ENCODE measurements around the gene NEK2. TPM values are rescaled to one million over a fixed set of nuclear protein-coding genes. Genes with fewer than 3 reads are reported as not detected.

The NEK2 gene
- total and polyA plus RNA-seq, 2 donors (not counting 1 experiment from before 2014, with no cell fraction given): 0.09 TPM; not detected in 1

GRCh38 chr1:211697356-211697755 is 21.9 kb upstream of the NEK2 start:
- peaks cover 0 to 5% (median 0%) of the 10 kb centered on the region in 4 experiments for H3K27me3 ChIP-seq (replicated peaks in 1 of 4; ENCODE audit: control extremely low read depth in 1 of 4, control insufficient read depth in 3 of 4, insufficient read depth in 4 of 4, low read length in 3 of 4)
- POLR2A ChIA-PET: interaction anchor here (1.0 to 1.7 kb wide), 3 partner anchors 12 to 22 kb away, joined by 3 to 5 read pairs (median 4); partner anchors contain the start of gene NEK2
- Mint-ChIP-seq H3K9me3 (ENCODE audit: insufficient read depth) (peaks cover 4% of the 10 kb centered on the region), H3K27me3 (peaks cover 5% of the 10 kb centered on the region), H3K27ac (peak overlapping the region; percentile 75), H3K4me3 (peak overlapping the region; percentile 68), H3K4me1 (peaks cover 53% of the 10 kb centered on the region)
- no peak overlapping the region for H2AFZ ChIP-seq (ENCODE audit: insufficient read depth, low read depth, low read length, poor library complexity, severe bottlenecking)
- peak overlapping the region; percentile 9 to 31 for H3K27ac ChIP-seq (ENCODE audit: low read length in 2 of 2)
- intact Hi-C loops (cut with micrococcal nuclease): loop anchor here (1.0 to 5.0 kb wide), 4 partner anchors 17 to 590 kb away; partner anchors contain the start of genes DTL, INTS7, LPGAT1 and PPP2R5A
- peak overlapping the region in 1 of 5 experiments; percentile 24 for H3K4me3 ChIP-seq (ENCODE audit: control extremely low read depth in 1 of 5, extremely low read depth in 1 of 5, insufficient read depth in 1 of 5, low read depth in 2 of 5, low read length in 4 of 5)
- peak overlapping the region; percentile 26 for H3K9ac ChIP-seq (ENCODE audit: low read length)
- ATAC-seq (ENCODE audit: low read depth) (peak; percentile 93), DNase-seq (peak; percentile 82)
- TF ChIP-seq CTCF (IDR thresholded peaks at IDR 0.05) (no peak), EZH2 (IDR thresholded peaks at IDR 0.05; ENCODE audit: borderline replicate concordance, insufficient read depth, low read depth, low read length, poor library complexity, severe bottlenecking) (no peak)
- peaks cover 0 to 19% (median 5%) of the 10 kb centered on the region in 3 donors for H3K9me3 ChIP-seq (ENCODE audit: control extremely low read depth in 1 of 3, control insufficient read depth in 2 of 3, insufficient read depth in 1 of 3, low read length in 2 of 3)
- H3K79me2 ChIP-seq (ENCODE audit: control insufficient read depth, insufficient read depth, low read length): no peaks in the 10 kb centered on the region
- H3K4me1 ChIP-seq (ENCODE audit: control insufficient read depth in 2 of 2, insufficient read depth in 2 of 2, low read length in 2 of 2): peaks cover 44 to 52% of the 10 kb centered on the region in 2 donors
- CTCF ChIA-PET: interaction anchor here (0.7 to 7.7 kb wide), 22 partner anchors 11 to 780 kb away, joined by 3 to 155 read pairs (median 4); partner anchors contain the start of genes DTL, INTS7, NEK2 and SLC30A1
- H4K20me1 ChIP-seq (ENCODE audit: control insufficient read depth, insufficient read depth, low read length, poor library complexity, severe bottlenecking): no peaks in the 10 kb centered on the region
- H3K36me3 ChIP-seq (replicated peaks in 1 of 2; ENCODE audit: control extremely low read depth in 1 of 2, control insufficient read depth in 1 of 2, extremely low read depth in 1 of 2, insufficient read depth in 2 of 2, low read length in 1 of 2): no peaks in the 10 kb centered on the region
- H3K4me2 ChIP-seq (replicated peaks; ENCODE audit: low read depth, low read length, poor library complexity, severe bottlenecking): peak overlapping the region; percentile 67
- WGBS (ENCODE audit: insufficient coverage): no CpG with 5 or more reads among the region's 1 CpG

All from B cell (primary cell).